NCI-H748 treated with DMSO at 0.1 percent for 48 hours (cell line): ENCODE measurements around the gene REM2.
A peak's percentile ranks its signal among the peaks of the same experiment; 100 is the strongest.

Experiments
- DNase-seq: peaks from one replicate; lab custom pipeline; 2025; lab: John Stamatoyannopoulos, UW

The REM2 gene, protein sequence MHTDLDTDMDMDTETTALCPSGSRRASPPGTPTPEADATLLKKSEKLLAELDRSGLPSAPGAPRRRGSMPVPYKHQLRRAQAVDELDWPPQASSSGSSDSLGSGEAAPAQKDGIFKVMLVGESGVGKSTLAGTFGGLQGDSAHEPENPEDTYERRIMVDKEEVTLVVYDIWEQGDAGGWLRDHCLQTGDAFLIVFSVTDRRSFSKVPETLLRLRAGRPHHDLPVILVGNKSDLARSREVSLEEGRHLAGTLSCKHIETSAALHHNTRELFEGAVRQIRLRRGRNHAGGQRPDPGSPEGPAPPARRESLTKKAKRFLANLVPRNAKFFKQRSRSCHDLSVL

GRCh38 chr14:22883173-22883976 lies at the start of gene REM2:
REM2 (plus strand) TSS chr14:22883222; CDS start chr14:22883288, 66 bp downstream.
- DNase-seq: peak; percentile 37

DNA sequence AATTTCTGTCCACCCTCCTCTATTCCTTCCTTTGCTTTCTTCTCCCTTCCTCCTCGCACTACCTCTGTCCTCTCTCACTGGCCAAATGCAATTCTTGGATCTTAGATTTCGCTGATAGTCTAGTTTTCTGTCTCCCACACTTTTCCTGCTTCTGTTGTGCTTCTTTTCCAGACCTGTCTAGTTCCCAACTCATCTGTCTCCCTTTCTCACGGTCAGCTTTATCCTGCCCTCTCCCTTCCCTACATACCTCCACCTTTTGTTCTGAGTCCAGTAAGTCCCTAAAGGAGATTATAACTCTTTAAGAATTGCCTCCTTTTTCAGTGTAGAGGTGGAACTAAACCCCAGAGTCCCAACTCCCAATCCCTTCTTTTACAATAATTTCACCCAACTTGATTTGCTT lies 47.5 kb upstream of the REM2 start:
- DNase-seq: no peak

DNA sequence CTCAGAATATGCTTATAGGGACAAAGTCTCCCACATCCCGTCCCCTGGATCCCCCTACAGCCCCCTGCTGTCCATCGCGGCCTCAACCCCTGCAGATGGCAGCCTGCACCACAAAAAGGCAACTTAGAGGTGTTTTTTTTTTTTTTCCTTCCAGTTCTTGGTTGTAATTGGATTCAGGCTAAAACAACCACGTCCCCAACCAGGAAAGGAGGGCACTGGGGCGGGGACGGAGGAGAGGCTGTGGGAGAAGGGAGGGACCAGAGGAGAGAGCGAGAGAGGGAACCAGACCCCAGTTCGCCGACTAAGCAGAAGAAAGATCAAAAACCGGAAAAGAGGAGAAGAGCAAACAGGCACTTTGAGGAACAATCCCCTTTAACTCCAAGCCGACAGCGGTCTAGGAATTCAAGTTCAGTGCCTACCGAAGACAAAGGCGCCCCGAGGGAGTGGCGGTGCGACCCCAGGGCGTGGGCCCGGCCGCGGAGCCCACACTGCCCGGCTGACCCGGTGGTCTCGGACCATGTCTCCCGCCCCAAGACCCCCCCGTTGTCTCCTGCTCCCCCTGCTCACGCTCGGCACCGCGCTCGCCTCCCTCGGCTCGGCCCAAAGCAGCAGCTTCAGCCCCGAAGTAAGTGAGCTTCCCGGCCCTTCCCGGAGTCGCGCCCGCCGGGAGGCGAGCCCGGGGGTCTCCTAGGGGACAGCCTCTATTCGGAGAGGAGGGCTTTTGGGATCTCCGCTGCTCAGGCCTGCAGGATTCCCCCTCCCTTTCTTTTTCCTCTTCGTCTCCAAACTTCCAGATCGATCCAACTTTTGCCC lies 46.5 kb upstream of the REM2 start, which contains the start of gene MMP14:
Gene MMP14 (plus strand): TSS at position 285 of the 813 bp plus-strand sequence. CDS start 233 bp downstream, at position 518.
- no peak for DNase-seq

DNA sequence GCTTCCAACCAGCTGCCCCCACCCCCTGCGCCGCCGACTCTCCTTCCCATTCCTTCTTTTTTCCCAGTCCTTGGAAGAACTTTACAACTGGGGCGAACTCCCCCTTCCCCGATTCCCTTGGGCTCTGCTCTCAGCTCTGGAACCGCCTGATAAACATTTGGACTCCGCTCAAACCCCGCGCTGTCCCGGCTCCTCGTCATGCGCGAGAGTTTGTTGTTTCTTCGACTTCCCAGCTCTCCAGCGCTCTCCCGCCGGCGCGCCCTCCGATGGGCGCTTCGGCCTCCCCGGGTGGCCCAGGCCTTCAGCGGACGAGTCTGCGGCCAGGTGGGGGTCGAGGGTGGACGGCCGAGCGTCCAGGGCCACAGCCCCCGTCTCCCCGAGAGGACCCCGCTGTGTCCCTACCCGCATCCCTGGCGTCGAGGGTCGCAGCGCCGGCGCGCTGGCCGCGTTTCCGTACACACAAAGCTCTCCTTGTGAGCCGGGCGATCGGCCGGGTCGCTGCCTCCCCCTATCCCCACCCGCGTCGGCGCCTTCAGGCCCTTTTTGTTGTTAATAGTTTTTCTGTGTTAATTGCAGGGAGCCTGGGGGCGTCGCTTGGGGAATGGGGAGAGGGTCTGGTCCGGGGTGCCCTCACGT lies 45.8 kb upstream of the REM2 start:
- DNase-seq: no peak

GRCh38 chr14:22837750-22838538 lies 45.1 kb upstream of the REM2 start:
- no peak for DNase-seq

GRCh38 chr14:22838631-22839041 lies 44.4 kb upstream of the REM2 start:
- DNase-seq: no peak

GRCh38 chr14:22839159-22839779 lies 43.8 kb upstream of the REM2 start:
- no peak for DNase-seq

DNA sequence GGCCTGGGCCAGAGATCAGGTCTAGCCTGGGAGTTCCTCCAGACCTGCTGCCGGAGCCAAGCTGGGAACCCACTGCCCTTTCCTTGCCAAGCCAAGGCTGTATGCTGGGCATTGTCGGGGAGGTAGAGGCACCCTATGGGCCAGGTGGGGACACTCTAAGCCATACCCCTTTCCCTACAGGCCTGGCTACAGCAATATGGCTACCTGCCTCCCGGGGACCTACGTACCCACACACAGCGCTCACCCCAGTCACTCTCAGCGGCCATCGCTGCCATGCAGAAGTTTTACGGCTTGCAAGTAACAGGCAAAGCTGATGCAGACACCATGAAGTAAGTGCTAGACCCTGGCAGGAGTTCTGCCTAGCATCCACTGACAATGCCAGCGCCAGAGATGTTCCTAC lies 41.7 kb upstream of the REM2 start:
- DNase-seq: no peak

GRCh38 chr14:22841769-22842168 lies 41.3 kb upstream of the REM2 start:
- DNase-seq: no peak

GRCh38 chr14:22842211-22843122 lies 40.6 kb upstream of the REM2 start:
- no peak for DNase-seq

GRCh38 chr14:22843123-22843925 lies 39.7 kb upstream of the REM2 start:
- DNase-seq: no peak

DNA sequence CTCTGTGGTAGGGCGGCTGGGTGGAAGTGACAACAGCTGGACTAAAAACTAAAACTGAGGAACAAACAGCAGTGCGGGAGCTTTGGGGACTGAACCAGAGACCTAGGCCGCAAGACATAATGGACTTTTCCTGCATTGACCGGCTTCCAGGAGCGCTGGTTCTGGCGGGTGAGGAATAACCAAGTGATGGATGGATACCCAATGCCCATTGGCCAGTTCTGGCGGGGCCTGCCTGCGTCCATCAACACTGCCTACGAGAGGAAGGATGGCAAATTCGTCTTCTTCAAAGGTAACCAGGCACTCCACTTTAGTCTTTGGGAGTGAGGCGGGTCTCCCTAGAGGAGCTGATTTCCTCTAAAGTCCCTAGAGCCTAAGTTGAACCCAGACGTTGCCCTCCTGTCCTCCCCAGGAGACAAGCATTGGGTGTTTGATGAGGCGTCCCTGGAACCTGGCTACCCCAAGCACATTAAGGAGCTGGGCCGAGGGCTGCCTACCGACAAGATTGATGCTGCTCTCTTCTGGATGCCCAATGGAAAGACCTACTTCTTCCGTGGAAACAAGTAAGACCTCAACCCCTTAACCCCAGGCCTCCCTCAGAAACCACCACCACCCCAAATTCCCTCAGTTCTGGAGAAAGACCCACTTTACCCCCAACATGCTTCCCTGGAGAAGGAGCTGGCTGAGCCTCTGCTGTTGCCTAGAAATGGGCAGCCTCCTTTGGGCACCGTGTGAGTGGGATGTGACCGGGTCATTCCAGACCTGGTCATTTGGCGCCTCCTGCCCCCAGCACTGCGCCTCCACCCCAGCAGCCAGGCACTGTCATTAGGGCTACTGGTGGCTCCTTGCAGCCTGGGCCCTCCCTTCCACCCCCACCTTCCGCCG lies 38.6 kb upstream of the REM2 start:
- DNase-seq: no peak

DNA sequence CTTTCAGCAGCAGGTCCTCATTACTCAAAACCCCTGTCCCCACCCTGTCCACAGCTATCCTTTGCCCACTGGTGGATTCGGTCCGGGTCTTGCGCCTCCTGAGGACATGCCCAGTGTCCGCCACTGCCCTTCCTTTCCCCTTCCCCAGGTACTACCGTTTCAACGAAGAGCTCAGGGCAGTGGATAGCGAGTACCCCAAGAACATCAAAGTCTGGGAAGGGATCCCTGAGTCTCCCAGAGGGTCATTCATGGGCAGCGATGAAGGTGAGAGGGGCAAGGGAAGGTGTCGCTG lies 38.0 kb upstream of the REM2 start:
- no peak for DNase-seq

- no peak for DNase-seq
Measured at GRCh38 chr14:22845821-22846625, 37.0 kb upstream of the REM2 start.

DNA sequence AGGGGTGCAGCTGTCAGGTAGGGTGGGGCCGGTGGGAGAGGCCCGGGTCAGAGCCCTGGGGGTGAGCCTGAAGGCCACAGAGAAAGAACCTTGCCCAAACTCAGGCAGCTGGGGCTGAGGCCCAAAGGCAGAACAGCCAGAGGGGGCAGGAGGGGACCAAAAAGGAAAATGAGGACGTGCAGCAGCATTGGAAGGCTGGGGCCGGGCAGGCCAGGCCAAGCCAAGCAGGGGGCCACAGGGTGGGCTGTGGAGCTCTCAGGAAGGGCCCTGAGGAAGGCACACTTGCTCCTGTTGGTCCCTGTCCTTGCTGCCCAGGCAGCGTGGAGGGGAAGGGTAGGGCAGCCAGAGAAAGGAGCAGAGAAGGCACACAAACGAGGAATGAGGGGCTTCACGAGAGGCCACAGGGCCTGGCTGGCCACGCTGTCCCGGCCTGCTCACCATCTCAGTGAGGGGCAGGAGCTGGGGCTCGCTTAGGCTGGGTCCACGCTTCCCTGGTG lies 36.2 kb upstream of the REM2 start:
- DNase-seq: no peak

DNA sequence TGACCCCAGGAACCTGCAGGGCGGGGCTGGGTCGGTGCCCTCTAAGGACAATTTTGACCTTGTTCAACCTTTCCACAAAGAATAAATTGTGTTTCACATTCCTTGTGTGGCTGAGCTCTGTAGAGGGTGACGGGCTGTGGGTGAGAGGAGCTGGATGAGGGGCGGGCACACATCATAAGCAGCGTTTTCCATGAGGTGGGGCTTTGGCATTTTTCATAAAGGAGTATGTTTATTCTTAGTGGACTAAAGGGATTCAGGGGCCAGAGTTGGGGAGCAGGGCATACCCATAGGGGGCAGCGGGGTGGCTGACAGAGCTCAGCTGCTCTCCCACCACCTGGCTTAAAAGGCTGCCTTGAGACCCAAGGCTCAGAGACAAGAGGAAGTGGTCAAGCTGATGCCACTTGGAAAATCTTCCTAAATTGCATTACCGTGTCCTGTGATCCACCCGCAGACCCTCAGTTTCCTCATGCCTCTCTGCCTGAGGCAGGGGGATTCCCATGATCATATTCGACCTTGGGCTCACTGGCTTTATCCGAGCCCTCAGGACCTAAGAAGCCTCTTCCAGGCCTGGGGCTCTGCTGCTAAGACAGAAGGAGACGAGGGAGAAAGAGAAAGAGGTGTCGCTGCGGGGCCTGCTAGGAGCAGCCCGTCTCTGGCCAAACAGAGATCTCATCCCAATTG lies 35.2 kb upstream of the REM2 start:
- DNase-seq: no peak
